ENCODE measurements around the gene SERPINC1. TPM values are rescaled to one million over a fixed set of nuclear protein-coding genes. Genes with fewer than 3 reads are reported as not detected.

Gene SERPINC1
- total and polyA plus RNA-seq, 2 of the 13 experiments (the other 11 are each of a cell fraction or from before 2014, with no cell fraction given) = 142 to 205 TPM

DNA sequence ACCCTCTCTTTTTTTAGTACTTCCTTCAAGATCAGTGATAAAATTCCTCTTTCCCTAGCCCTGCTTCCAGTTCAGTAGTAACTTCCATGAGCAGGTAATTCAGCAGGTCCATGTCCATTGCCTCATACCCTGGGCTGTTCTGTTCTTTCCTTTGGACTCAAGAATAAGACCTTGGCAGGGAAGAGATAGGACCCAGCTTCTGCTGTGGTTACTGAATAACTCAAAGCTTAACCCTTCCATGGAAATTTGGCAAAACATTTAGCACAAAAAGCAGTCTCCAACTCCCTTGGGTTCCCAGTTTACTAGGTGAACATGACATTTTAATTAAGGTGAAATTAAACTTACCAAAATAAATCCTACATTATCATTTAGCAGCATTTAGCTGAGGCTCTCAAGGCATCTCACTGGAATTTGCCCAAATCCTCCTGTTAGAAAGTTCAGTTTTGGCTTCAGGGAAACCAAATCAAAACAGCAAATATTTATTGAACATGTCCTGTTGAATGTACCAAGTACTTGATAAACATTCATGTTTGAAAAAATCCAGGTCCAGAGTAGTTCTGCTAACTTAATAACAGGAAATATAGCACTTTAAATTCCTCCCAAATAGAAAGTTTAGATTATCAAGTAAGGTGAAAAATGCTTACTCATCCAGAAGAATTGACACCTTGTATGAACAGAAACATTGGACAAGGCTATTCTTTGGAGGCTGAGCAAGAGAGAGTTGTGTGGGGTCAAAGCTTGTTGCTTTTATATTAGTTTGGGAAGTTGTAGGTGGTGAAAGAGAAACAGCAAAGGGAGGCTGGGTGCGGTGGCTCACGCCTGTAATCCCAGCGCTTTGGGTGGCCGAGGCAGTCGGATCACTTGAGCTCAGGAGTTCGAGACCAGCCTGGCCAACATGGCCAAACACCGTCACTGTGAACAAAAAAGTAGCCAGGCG, 8.4 kb upstream of the SERPINC1 start (continued):
- TF ChIP-seq, protein P1, sequence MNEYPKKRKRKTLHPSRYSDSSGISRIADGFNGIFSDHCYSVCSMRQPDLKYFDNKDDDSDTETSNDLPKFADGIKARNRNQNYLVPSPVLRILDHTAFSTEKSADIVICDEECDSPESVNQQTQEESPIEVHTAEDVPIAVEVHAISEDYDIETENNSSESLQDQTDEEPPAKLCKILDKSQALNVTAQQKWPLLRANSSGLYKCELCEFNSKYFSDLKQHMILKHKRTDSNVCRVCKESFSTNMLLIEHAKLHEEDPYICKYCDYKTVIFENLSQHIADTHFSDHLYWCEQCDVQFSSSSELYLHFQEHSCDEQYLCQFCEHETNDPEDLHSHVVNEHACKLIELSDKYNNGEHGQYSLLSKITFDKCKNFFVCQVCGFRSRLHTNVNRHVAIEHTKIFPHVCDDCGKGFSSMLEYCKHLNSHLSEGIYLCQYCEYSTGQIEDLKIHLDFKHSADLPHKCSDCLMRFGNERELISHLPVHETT (CRISPR knock-in tag; conservative IDR thresholded peaks at IDR 0.05) = no peak
- TF ChIP-seq SP5 (CRISPR knock-in tag; IDR thresholded peaks at IDR 0.05; ENCODE audit: borderline replicate concordance, low read depth) (no peak), WIZ (CRISPR knock-in tag; IDR thresholded peaks at IDR 0.05) (no peak), RFX5 (IDR thresholded peaks at IDR 0.05; ENCODE audit: low read depth, low read length) (no peak), ZNF782 (CRISPR knock-in tag; IDR thresholded peaks at IDR 0.05; ENCODE audit: borderline replicate concordance) (no peak), RBM39 (IDR thresholded peaks at IDR 0.05; ENCODE audit: low read depth, low read length, poor library complexity, severe bottlenecking) (no peak), MAF1 (CRISPR knock-in tag; IDR thresholded peaks at IDR 0.05; ENCODE audit: borderline replicate concordance) (no peak), EHMT2 (IDR thresholded peaks at IDR 0.05; ENCODE audit: borderline replicate concordance, low read depth, low read length) (no peak), NCOA5 (CRISPR knock-in tag; IDR thresholded peaks at IDR 0.05) (no peak), ZFP90 (CRISPR knock-in tag; IDR thresholded peaks at IDR 0.05; ENCODE audit: borderline replicate concordance) (no peak), TBX3 (IDR thresholded peaks at IDR 0.05; ENCODE audit: borderline replicate concordance) (0 out of 2 replicates have a peak, but pooled peaks have one; percentile 9), ZNF569 (CRISPR knock-in tag; IDR thresholded peaks at IDR 0.05; ENCODE audit: borderline replicate concordance) (no peak), ZNF629 (CRISPR knock-in tag; conservative IDR thresholded peaks at IDR 0.05) (no peak), GATA4 (IDR thresholded peaks at IDR 0.05; ENCODE audit: borderline replicate concordance, low read depth) (no peak)
- TF ChIP-seq, protein P2, sequence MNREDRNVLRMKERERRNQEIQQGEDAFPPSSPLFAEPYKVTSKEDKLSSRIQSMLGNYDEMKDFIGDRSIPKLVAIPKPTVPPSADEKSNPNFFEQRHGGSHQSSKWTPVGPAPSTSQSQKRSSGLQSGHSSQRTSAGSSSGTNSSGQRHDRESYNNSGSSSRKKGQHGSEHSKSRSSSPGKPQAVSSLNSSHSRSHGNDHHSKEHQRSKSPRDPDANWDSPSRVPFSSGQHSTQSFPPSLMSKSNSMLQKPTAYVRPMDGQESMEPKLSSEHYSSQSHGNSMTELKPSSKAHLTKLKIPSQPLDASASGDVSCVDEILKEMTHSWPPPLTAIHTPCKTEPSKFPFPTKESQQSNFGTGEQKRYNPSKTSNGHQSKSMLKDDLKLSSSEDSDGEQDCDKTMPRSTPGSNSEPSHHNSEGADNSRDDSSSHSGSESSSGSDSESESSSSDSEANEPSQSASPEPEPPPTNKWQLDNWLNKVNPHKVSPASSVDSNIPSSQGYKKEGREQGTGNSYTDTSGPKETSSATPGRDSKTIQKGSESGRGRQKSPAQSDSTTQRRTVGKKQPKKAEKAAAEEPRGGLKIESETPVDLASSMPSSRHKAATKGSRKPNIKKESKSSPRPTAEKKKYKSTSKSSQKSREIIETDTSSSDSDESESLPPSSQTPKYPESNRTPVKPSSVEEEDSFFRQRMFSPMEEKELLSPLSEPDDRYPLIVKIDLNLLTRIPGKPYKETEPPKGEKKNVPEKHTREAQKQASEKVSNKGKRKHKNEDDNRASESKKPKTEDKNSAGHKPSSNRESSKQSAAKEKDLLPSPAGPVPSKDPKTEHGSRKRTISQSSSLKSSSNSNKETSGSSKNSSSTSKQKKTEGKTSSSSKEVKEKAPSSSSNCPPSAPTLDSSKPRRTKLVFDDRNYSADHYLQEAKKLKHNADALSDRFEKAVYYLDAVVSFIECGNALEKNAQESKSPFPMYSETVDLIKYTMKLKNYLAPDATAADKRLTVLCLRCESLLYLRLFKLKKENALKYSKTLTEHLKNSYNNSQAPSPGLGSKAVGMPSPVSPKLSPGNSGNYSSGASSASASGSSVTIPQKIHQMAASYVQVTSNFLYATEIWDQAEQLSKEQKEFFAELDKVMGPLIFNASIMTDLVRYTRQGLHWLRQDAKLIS (CRISPR knock-in tag; IDR thresholded peaks at IDR 0.05) = no peak
- TF ChIP-seq, protein P3, sequence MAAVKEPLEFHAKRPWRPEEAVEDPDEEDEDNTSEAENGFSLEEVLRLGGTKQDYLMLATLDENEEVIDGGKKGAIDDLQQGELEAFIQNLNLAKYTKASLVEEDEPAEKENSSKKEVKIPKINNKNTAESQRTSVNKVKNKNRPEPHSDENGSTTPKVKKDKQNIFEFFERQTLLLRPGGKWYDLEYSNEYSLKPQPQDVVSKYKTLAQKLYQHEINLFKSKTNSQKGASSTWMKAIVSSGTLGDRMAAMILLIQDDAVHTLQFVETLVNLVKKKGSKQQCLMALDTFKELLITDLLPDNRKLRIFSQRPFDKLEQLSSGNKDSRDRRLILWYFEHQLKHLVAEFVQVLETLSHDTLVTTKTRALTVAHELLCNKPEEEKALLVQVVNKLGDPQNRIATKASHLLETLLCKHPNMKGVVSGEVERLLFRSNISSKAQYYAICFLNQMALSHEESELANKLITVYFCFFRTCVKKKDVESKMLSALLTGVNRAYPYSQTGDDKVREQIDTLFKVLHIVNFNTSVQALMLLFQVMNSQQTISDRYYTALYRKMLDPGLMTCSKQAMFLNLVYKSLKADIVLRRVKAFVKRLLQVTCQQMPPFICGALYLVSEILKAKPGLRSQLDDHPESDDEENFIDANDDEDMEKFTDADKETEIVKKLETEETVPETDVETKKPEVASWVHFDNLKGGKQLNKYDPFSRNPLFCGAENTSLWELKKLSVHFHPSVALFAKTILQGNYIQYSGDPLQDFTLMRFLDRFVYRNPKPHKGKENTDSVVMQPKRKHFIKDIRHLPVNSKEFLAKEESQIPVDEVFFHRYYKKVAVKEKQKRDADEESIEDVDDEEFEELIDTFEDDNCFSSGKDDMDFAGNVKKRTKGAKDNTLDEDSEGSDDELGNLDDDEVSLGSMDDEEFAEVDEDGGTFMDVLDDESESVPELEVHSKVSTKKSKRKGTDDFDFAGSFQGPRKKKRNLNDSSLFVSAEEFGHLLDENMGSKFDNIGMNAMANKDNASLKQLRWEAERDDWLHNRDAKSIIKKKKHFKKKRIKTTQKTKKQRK (IDR thresholded peaks at IDR 0.05; ENCODE audit: low read length) = no peak
- TF ChIP-seq, protein P4, sequence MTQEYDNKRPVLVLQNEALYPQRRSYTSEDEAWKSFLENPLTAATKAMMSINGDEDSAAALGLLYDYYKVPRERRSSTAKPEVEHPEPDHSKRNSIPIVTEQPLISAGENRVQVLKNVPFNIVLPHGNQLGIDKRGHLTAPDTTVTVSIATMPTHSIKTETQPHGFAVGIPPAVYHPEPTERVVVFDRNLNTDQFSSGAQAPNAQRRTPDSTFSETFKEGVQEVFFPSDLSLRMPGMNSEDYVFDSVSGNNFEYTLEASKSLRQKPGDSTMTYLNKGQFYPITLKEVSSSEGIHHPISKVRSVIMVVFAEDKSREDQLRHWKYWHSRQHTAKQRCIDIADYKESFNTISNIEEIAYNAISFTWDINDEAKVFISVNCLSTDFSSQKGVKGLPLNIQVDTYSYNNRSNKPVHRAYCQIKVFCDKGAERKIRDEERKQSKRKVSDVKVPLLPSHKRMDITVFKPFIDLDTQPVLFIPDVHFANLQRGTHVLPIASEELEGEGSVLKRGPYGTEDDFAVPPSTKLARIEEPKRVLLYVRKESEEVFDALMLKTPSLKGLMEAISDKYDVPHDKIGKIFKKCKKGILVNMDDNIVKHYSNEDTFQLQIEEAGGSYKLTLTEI (CRISPR knock-in tag; conservative IDR thresholded peaks at IDR 0.05) = no peak

All from HepG2 (cell line).